Measurements from ENCODE around the gene SH3BP4. TPM values are rescaled to one million over a fixed set of nuclear protein-coding genes. Genes with fewer than 3 reads are reported as not detected.

SH3BP4 gene
- total RNA-seq, 2 experiments from 2014 or later = 0.10 to 0.46 TPM

GRCh38 chr2:234983011-234983726 lies 31.4 kb downstream of the SH3BP4 start:
- intact Hi-C loops (cut with micrococcal nuclease) = no loop called here
- Mint-ChIP-seq H3K9me3 (peaks cover 8% of the 10 kb centered on the region), H3K36me3 (no peaks in the 10 kb centered on the region), H3K27ac (no peak overlapping the region), H3K4me3 (no peak overlapping the region), H3K4me1 (ENCODE audit: low read depth) (no peaks in the 10 kb centered on the region), H3K27me3 (peaks cover 5% of the 10 kb centered on the region)
- CTCF ChIA-PET = no interaction called here
- DNase-seq = no peak
- POLR2A ChIA-PET = no interaction called here

DNA sequence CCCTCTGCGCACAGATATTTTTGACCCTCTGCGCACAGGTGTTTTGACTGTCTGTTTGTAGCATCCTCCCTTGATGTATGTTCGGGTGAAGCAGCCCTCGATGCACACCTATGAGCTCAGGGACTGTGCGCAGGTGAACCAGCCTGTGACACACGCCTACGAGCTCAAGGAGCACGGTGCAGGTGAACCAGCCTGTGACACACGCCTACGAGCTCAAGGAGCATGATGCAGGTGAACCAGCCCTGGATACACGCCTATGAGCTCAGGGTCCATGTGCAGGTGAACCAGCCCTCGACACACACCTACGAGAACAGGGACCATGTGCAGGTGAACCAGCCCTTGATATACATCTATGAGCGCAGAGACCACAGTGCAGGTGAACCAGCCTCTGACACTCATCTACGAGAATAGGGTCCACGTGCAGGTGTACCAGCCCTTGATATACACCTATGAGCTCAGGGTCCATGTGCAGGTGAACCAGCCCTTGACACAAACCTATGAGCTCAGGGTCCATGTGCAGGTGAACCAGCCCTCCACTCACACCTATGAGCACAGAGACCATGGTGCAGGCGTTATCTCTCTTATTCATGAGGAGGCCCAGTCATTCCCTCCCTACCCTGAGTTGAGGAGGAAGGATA lies 33.9 kb downstream of the SH3BP4 start:
- ChIA-PET CTCF (no interaction called here), POLR2A (no interaction called here)
- Mint-ChIP-seq H3K27me3 (peaks cover 4% of the 10 kb centered on the region), H3K27ac (no peak overlapping the region), H3K9me3 (peaks cover 2% of the 10 kb centered on the region), H3K4me1 (ENCODE audit: low read depth) (no peaks in the 10 kb centered on the region), H3K36me3 (no peaks in the 10 kb centered on the region), H3K4me3 (no peak overlapping the region)
- intact Hi-C loops (cut with micrococcal nuclease) = no loop called here
- DNase-seq = no peak

GRCh38 chr2:234986390-234986789 lies 34.6 kb downstream of the SH3BP4 start:
- POLR2A ChIA-PET = no interaction called here
- intact Hi-C loops (cut with micrococcal nuclease) = no loop called here
- H3K4me1 Mint-ChIP-seq (ENCODE audit: low read depth) = no peaks in the 10 kb centered on the region
- no peak overlapping the region for H3K4me3 Mint-ChIP-seq
- DNase-seq = no peak
- H3K27ac Mint-ChIP-seq = no peak overlapping the region
- H3K36me3 Mint-ChIP-seq = no peaks in the 10 kb centered on the region
- H3K27me3 Mint-ChIP-seq = peaks cover 4% of the 10 kb centered on the region
- CTCF ChIA-PET = no interaction called here
- no peaks in the 10 kb centered on the region for H3K9me3 Mint-ChIP-seq

GRCh38 chr2:234986876-234987720 lies 35.3 kb downstream of the SH3BP4 start:
- ChIA-PET CTCF (interaction anchor here (0.6 kb wide), 1 partner anchor 1704 kb away, joined by 3 read pairs; no protein-coding TSS in a partner anchor), POLR2A (no interaction called here)
- no peaks in the 10 kb centered on the region for H3K4me1 Mint-ChIP-seq (ENCODE audit: low read depth)
- H3K9me3 Mint-ChIP-seq = no peaks in the 10 kb centered on the region
- no peaks in the 10 kb centered on the region for H3K36me3 Mint-ChIP-seq
- intact Hi-C loops (cut with micrococcal nuclease) = no loop called here
- H3K27ac Mint-ChIP-seq = no peak overlapping the region
- DNase-seq = no peak
- H3K4me3 Mint-ChIP-seq = no peak overlapping the region
- peaks cover 4% of the 10 kb centered on the region for H3K27me3 Mint-ChIP-seq

- no peaks in the 10 kb centered on the region for H3K9me3 Mint-ChIP-seq
- peaks cover 4% of the 10 kb centered on the region for H3K27me3 Mint-ChIP-seq
- no peaks in the 10 kb centered on the region for H3K36me3 Mint-ChIP-seq
- ChIA-PET POLR2A (no interaction called here), CTCF (no interaction called here)
- no peaks in the 10 kb centered on the region for H3K4me1 Mint-ChIP-seq (ENCODE audit: low read depth)
- DNase-seq = no peak
- intact Hi-C loops (cut with micrococcal nuclease) = no loop called here
- H3K4me3 Mint-ChIP-seq = no peak overlapping the region
- H3K27ac Mint-ChIP-seq = no peak overlapping the region
Observed at GRCh38 chr2:234987754-234988153, 35.9 kb downstream of the SH3BP4 start.

DNA sequence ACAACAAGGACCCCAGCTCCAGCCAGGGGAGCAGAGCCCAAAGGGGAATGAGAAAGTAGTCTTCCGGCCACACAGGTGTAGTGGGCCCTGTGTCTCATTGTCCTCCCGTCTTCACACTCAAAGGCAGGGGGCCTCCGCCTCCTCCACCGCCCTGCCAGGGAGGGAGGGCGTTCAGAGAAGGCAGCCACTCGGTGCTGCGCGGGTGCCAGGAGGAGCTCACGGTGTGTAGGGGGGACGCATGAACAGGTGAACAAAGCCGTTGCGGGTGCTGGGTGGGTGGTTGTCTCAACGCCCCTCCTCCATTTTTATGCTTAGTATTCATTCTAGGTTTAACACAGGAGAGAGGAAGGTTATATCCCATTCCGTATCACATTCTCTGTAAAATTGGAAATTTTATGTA lies 36.7 kb downstream of the SH3BP4 start:
- Mint-ChIP-seq H3K27me3 (peaks cover 4% of the 10 kb centered on the region), H3K4me3 (no peak overlapping the region), H3K9me3 (no peaks in the 10 kb centered on the region), H3K27ac (no peak overlapping the region), H3K4me1 (ENCODE audit: low read depth) (no peaks in the 10 kb centered on the region), H3K36me3 (no peaks in the 10 kb centered on the region)
- intact Hi-C loops (cut with micrococcal nuclease) = no loop called here
- DNase-seq = no peak
- ChIA-PET CTCF (no interaction called here), POLR2A (no interaction called here)

- no peaks in the 10 kb centered on the region for H3K36me3 Mint-ChIP-seq
- no peak overlapping the region for H3K4me3 Mint-ChIP-seq
- ChIA-PET CTCF (no interaction called here), POLR2A (no interaction called here)
- no peaks in the 10 kb centered on the region for H3K4me1 Mint-ChIP-seq (ENCODE audit: low read depth)
- H3K27ac Mint-ChIP-seq = no peak overlapping the region
- DNase-seq = no peak
- peaks cover 4% of the 10 kb centered on the region for H3K27me3 Mint-ChIP-seq
- intact Hi-C loops (cut with micrococcal nuclease) = no loop called here
- no peaks in the 10 kb centered on the region for H3K9me3 Mint-ChIP-seq
Observed at GRCh38 chr2:234989183-234989701, 37.4 kb downstream of the SH3BP4 start.

DNA sequence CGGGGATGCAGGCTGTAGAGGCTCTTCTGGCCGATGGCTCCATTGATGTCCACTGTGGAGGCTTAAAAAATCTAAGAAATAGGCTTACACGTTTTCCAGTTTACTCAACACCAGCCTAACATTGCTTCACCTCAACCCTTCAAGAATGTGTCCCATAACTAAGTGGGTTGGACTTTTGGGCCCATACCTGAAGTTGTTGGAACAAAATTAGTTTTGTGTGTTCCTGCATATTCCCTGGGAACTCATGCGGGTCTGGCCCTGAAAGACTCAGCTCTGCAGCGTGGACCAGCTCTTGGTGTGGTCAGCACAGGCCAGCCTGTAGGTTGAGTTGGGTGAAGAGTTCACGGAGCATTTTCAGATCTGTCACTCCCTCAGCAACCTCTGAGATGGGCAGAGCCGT lies 38.5 kb downstream of the SH3BP4 start:
- Mint-ChIP-seq H3K36me3 (no peaks in the 10 kb centered on the region), H3K27ac (no peak overlapping the region), H3K4me3 (no peak overlapping the region), H3K4me1 (ENCODE audit: low read depth) (no peaks in the 10 kb centered on the region), H3K27me3 (peaks cover 4% of the 10 kb centered on the region), H3K9me3 (no peaks in the 10 kb centered on the region)
- DNase-seq = no peak
- CTCF ChIA-PET = no interaction called here
- intact Hi-C loops (cut with micrococcal nuclease) = no loop called here
- POLR2A ChIA-PET = no interaction called here

DNA sequence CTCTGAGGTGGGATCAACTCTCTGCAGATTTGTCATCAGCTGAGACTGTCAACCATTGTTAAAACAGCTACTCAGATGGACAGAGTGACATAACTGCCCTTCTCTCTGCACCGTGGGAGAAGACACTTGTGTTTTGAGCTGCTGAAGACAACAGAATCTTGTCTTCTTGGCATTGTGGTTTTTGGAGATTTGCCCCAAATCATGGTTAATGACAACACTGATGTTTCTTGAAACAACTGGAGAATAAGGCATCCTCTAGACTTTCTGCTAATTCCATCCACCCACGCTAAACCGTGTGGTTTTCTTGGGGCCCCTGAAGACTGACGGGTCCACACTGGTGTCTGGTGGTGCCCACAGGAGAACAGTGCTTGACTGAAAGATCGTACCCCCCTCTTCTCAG lies 39.5 kb downstream of the SH3BP4 start:
- no peak overlapping the region for H3K4me3 Mint-ChIP-seq
- H3K4me1 Mint-ChIP-seq (ENCODE audit: low read depth) = no peaks in the 10 kb centered on the region
- intact Hi-C loops (cut with micrococcal nuclease) = no loop called here
- no peaks in the 10 kb centered on the region for H3K36me3 Mint-ChIP-seq
- no peak for DNase-seq
- ChIA-PET POLR2A (no interaction called here), CTCF (no interaction called here)
- H3K9me3 Mint-ChIP-seq = no peaks in the 10 kb centered on the region
- H3K27ac Mint-ChIP-seq = no peak overlapping the region
- peaks cover 6% of the 10 kb centered on the region for H3K27me3 Mint-ChIP-seq

- no peak overlapping the region for H3K4me3 Mint-ChIP-seq
- ChIA-PET CTCF (no interaction called here), POLR2A (no interaction called here)
- peaks cover 6% of the 10 kb centered on the region for H3K27me3 Mint-ChIP-seq
- no peaks in the 10 kb centered on the region for H3K9me3 Mint-ChIP-seq
- no peak overlapping the region for H3K27ac Mint-ChIP-seq
- H3K4me1 Mint-ChIP-seq (ENCODE audit: low read depth) = no peaks in the 10 kb centered on the region
- H3K36me3 Mint-ChIP-seq = no peaks in the 10 kb centered on the region
- DNase-seq = no peak
- intact Hi-C loops (cut with micrococcal nuclease) = no loop called here
Observed at GRCh38 chr2:234991793-234992192, 40.0 kb downstream of the SH3BP4 start.

- H3K36me3 Mint-ChIP-seq = no peaks in the 10 kb centered on the region
- H3K4me1 Mint-ChIP-seq (ENCODE audit: low read depth) = no peaks in the 10 kb centered on the region
- DNase-seq = no peak
- H3K4me3 Mint-ChIP-seq = no peak overlapping the region
- intact Hi-C loops (cut with micrococcal nuclease) = no loop called here
- no peak overlapping the region for H3K27ac Mint-ChIP-seq
- no peaks in the 10 kb centered on the region for H3K9me3 Mint-ChIP-seq
- CTCF ChIA-PET = no interaction called here
- peaks cover 6% of the 10 kb centered on the region for H3K27me3 Mint-ChIP-seq
- POLR2A ChIA-PET = no interaction called here
Observed at GRCh38 chr2:234992196-234992595, 40.4 kb downstream of the SH3BP4 start.

DNA sequence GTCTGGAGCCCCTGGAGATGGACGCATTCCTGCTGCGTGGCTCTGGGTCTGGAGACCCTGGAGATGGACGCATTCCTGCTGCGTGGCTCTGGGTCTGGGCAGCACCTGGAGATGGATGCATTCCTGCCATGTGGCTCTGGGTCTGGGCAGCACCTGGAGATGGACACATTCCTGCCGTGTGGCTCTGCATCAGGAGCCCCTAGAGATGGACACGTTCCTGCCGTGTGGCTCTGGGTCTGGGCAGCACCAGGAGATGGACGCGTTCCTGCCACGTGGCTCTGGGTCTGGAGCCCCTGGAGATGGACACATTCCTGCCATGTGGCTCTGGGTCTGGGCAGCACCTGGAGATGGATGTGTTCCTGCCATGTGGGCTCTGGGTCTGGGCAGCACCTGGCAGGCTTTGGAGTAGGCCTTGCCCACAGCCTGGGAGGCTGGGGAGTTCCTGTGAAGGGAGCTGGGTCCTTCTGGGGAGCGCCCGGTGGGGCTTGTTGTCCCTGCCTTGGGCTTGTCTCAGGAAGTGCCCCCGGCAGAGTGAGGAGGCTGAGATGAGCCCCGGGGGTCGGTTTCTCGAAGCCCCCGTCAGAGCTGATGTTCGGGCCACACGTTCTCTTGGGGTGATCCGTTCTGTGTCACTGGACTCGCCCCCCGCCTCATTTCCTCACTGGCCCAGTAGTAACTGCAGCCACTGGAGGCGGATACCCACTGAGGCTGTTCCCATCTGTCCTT lies 41.0 kb downstream of the SH3BP4 start:
- H3K4me1 Mint-ChIP-seq (ENCODE audit: low read depth) = no peaks in the 10 kb centered on the region
- H3K4me3 Mint-ChIP-seq = no peak overlapping the region
- peaks cover 3% of the 10 kb centered on the region for H3K27me3 Mint-ChIP-seq
- ChIA-PET POLR2A (no interaction called here), CTCF (no interaction called here)
- DNase-seq = no peak
- H3K27ac Mint-ChIP-seq = no peak overlapping the region
- intact Hi-C loops (cut with micrococcal nuclease) = no loop called here
- no peaks in the 10 kb centered on the region for H3K36me3 Mint-ChIP-seq
- H3K9me3 Mint-ChIP-seq = no peaks in the 10 kb centered on the region

Data from activated CD4-positive, alpha-beta memory T cell treated with anti-CD3 and anti-CD28 coated beads for 36 hours (primary cell).